NT2/D1 (cell line): Measurements from ENCODE around the gene RNF181.

ENCODE experiments used
- SUZ12 ChIP-seq: IDR thresholded peaks from 2 replicates; pipeline ENCODE4 v1.6.1; 2011; ENCODE audit not compliant: insufficient read length, insufficient read depth; ENCODE audit errors: extremely low read depth
- YY1 ChIP-seq: IDR thresholded peaks from 2 replicates; pipeline ENCODE4 v1.6.1; 2011; ENCODE audit not compliant: insufficient read length, insufficient read depth

- TF ChIP-seq YY1 (no peak), SUZ12 (no peak)
Measured at GRCh38 chr2:85557130-85557529, 38.4 kb upstream of the RNF181 start.
